Osteocyte (in vitro differentiated cells): ENCODE measurements around the gene RAP2A. TPM values are rescaled to one million over a fixed set of nuclear protein-coding genes. Genes with fewer than 3 reads are reported as not detected.

Experiments used
- DNase-seq: peaks from one replicate; pipeline ENCODE4 v3.0.0; 2021; ENCODE audit warnings: mixed read lengths; ENCODE audit not compliant: unreplicated experiment; ENCODE audit errors: extremely low spot score
- H3K27ac Mint-ChIP-seq: one replicate; pipeline ENCODE4 v1.8.0; 2021; ENCODE audit warnings: mild to moderate bottlenecking, mixed read lengths; ENCODE audit not compliant: unreplicated experiment
- H3K27me3 Mint-ChIP-seq: one replicate; pipeline ENCODE4 v1.8.0; 2021; ENCODE audit warnings: mixed read lengths; ENCODE audit not compliant: unreplicated experiment
- H3K36me3 Mint-ChIP-seq: one replicate; pipeline ENCODE4 v1.8.0; 2021; ENCODE audit warnings: mixed read lengths; ENCODE audit not compliant: unreplicated experiment
- H3K4me1 Mint-ChIP-seq: one replicate; pipeline ENCODE4 v1.8.0; 2021; ENCODE audit warnings: mixed read lengths; ENCODE audit not compliant: unreplicated experiment
- H3K4me3 Mint-ChIP-seq: one replicate; pipeline ENCODE4 v1.8.0; 2021; ENCODE audit warnings: mild to moderate bottlenecking, moderate library complexity, mixed read lengths; ENCODE audit not compliant: unreplicated experiment
- H3K9me3 Mint-ChIP-seq: one replicate; pipeline ENCODE4 v1.8.0; 2021; ENCODE audit warnings: mixed read lengths; ENCODE audit not compliant: unreplicated experiment
- total RNA-seq: library from RNA; stranded (reverse); gene quantifications from 2 replicates; pipeline ENCODE4 v1.2.1, GENCODE V29; 2021
- TF ChIP-seq, protein P1 (sequence below): fragments of 200-600 bp; sonication (generic); IDR thresholded peaks from 2 replicates; pipeline ENCODE4 v1.5.0; 2021; ENCODE audit warnings: antibody characterized with exemption, mild to moderate bottlenecking, moderate library complexity

The RAP2A gene
- total RNA-seq, 1 donor from 2014 or later, result 27.9 TPM

DNA sequence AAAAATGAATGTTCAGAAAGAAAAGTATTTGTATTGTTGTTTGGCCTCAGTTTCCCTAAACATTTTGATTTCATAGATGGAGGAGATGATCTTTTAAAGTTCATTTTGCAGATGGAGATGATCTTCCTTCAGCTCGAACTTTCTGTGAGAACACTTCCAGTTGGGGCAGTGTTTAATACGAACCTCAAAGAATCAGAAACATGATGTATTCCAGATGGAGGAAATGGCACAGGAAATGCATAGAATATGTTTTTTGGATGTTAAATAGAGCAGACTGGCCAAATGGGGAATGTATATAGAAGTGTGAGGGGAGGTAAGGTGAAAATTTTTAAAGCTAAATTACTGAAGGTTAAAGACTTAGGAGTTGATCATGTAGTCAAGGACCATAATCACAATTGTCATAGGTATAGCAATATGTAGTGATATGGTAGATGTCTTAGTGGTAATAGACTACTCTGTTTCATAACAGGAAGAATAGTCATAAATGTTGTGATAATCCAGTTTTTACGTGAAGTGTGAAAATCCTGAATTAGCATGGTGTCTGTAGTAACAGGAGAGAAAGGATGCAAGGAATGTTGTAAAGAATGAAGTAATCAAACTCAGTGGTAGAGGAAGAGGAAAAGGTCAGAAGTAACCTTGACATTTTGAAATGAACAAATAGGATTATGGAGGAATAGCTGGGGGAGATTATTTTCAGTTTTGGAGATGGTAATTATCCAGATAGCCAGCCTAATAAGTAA is 5.1 kb downstream of the RAP2A start:
- Mint-ChIP-seq H3K27me3 (no peaks in the 10 kb centered on the region), H3K4me1 (peaks cover 19% of the 10 kb centered on the region), H3K36me3 (no peaks in the 10 kb centered on the region), H3K4me3 (no peak overlapping the region), H3K27ac (no peak overlapping the region), H3K9me3 (no peaks in the 10 kb centered on the region)
- TF ChIP-seq, protein P1, sequence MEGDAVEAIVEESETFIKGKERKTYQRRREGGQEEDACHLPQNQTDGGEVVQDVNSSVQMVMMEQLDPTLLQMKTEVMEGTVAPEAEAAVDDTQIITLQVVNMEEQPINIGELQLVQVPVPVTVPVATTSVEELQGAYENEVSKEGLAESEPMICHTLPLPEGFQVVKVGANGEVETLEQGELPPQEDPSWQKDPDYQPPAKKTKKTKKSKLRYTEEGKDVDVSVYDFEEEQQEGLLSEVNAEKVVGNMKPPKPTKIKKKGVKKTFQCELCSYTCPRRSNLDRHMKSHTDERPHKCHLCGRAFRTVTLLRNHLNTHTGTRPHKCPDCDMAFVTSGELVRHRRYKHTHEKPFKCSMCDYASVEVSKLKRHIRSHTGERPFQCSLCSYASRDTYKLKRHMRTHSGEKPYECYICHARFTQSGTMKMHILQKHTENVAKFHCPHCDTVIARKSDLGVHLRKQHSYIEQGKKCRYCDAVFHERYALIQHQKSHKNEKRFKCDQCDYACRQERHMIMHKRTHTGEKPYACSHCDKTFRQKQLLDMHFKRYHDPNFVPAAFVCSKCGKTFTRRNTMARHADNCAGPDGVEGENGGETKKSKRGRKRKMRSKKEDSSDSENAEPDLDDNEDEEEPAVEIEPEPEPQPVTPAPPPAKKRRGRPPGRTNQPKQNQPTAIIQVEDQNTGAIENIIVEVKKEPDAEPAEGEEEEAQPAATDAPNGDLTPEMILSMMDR, result no peak
- no peak for DNase-seq

DNA sequence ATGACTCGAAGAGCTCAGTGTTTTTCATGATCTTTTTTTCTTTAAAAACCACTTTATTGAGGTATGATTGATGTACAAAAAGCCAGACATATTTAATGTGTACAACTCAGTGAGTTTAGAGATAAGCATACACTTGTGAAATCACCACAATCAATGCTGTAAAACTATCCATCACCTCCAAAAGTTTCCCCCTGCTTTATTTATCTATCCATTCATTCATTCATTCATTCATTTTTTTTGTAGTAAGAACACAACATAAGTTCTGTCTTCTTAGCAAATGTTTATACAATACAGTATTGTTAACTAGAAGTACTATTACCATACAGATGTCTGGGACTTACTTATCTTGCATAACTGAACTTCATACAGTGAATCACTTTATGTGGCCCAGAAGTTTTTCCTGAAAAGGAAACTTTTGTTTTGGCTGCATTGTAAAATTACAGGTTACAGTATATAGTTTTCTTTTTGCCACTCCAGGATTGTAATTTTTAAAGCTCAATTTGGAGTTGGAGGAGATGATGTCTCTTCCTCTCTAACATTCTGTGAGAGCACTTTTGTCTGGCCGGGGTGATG is 6.7 kb downstream of the RAP2A start:
- Mint-ChIP-seq H3K4me3 (no peak overlapping the region), H3K36me3 (peaks cover 2% of the 10 kb centered on the region), H3K27me3 (no peaks in the 10 kb centered on the region), H3K27ac (no peak overlapping the region), H3K4me1 (peaks cover 12% of the 10 kb centered on the region), H3K9me3 (no peaks in the 10 kb centered on the region)
- no peak for DNase-seq
- TF ChIP-seq, protein P1, result no peak

DNA sequence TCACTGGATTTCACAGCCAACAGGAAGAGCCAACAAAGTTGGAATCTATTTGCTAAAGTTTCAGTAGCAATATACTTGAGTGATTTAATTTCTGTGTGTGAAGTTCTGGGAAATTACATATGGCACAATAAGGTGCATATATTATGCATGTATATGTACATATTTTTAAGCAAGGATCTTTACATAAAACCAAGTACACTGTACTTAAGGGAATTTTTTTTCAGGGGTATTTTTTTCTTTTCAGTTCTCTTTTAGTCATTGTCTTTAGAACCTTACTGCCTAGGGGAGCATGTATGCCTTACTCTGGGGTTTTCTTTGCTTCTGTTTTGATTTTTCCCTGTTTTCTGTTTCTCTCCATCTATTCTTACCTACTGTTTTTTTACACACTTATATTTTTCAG is 7.4 kb downstream of the RAP2A start:
- Mint-ChIP-seq H3K4me1 (peaks cover 5% of the 10 kb centered on the region), H3K27me3 (no peaks in the 10 kb centered on the region), H3K4me3 (no peak overlapping the region), H3K9me3 (no peaks in the 10 kb centered on the region), H3K36me3 (peaks cover 4% of the 10 kb centered on the region), H3K27ac (no peak overlapping the region)
- TF ChIP-seq, protein P1, result no peak
- DNase-seq, result no peak

DNA sequence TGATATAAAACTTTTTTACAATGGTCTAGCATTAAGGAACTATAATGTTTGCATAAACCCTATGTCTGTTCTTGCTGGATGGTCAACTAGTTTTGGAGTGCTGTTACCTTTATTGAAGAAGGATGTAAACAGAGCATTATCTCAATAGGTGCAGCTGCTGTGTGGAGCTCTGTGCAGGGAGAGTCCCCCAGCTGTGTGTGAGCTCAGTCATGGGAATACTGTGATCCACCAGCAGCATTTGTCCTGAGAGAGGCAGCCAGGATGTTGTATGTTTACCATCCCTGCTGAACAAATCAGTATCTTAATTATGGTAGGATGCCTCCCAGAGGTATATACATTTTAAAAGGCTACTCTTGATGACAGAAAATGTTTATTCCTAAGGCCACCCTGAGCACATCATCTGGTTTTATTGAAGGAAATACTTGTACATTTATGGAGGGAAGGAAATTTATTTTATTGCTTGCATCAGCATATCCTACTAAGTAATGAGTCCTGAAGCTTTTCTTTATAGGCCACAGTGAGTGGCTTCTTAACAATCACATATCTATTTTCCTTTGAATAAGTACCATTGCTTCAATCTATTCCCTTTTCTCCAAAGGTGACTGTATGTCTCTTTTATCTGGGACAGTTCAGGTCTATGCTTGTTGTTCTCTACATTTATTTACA is 11.7 kb downstream of the RAP2A start:
- Mint-ChIP-seq H3K27me3 (no peaks in the 10 kb centered on the region), H3K27ac (no peak overlapping the region), H3K9me3 (no peaks in the 10 kb centered on the region), H3K4me1 (peaks cover 6% of the 10 kb centered on the region), H3K4me3 (no peak overlapping the region), H3K36me3 (peaks cover 9% of the 10 kb centered on the region)
- TF ChIP-seq, protein P1, result no peak
- no peak for DNase-seq

DNA sequence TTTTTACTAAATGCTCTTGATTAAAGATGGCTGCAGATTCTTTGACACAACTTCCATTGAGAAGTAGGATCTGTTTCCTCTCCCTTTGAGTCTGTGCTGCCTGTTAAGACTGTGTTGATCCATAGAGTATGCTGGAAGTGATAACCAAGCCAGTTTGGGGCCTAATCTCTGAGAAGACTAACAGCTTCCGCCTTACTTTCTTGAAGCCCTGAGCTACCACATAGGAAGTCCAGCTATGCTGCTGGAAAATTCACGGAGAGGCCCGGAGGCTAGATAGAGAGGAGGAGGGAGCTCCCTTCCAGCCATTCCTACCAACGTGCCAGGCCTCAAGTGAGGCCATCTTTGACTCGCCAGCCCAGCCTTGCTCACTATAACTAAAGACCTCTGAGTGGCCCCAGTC is 12.5 kb downstream of the RAP2A start:
- DNase-seq, result no peak
- TF ChIP-seq, protein P1, result no peak
- no peaks in the 10 kb centered on the region for H3K27me3 Mint-ChIP-seq
- no peak overlapping the region for H3K4me3 Mint-ChIP-seq
- no peak overlapping the region for H3K27ac Mint-ChIP-seq
- peaks cover 9% of the 10 kb centered on the region for H3K36me3 Mint-ChIP-seq
- H3K9me3 Mint-ChIP-seq, result no peaks in the 10 kb centered on the region
- peaks cover 6% of the 10 kb centered on the region for H3K4me1 Mint-ChIP-seq
